SK-N-SH (cell line): ENCODE measurements around the gene SND1. TPM values are rescaled to one million over a fixed set of nuclear protein-coding genes. Genes with fewer than 3 reads are reported as not detected.

Source experiments
- CTCF ChIA-PET: fragments of 300-600, 350-600 bp; formaldehyde crosslinking; extraction: SDS; loops from one replicate; lab custom pipeline; 2021; lab: Yijun Ruan, JAX
- POLR2A ChIA-PET: fragments of 350-600 bp; sonication (Branson Sonifier 250); formaldehyde crosslinking; extraction: SDS; loops from one replicate; lab custom pipeline; 2020; ENCODE audit warnings: antibody characterized with exemption, inconsistent platforms; lab: Yijun Ruan, JAX
- DNase-seq: peaks from one replicate; pipeline ENCODE4 v3.0.0; 2012
- H2AFZ ChIP-seq: fragments of 200-600 bp; sonication (generic); 2 replicates; pipeline ENCODE4 v1.8.1; 2016; ENCODE audit warnings: antibody characterized with exemption, mild to moderate bottlenecking, low read depth
- H3F3A ChIP-seq: fragments of 200-600 bp; sonication (generic); replicated peaks from 2 replicates; pipeline ENCODE3; 2016; ENCODE audit warnings: antibody characterized with exemption, mild to moderate bottlenecking; ENCODE audit not compliant: insufficient read depth
- H3K27ac ChIP-seq, 2 experiments: fragments of 200-500 bp in 1 of 2; fragments of 200-600 bp in 1 of 2; sonication (Bioruptor generic) in 1 of 2; sonication (generic), shearing (Covaris generic) in 1 of 2; 2 replicates each; pipeline versions ENCODE4 v1.5.1 to v1.6.1; 2014 to 2016; ENCODE audit warnings: low read depth in 2 of 2, inconsistent platforms in 1 of 2, low read length in 1 of 2, mild to moderate bottlenecking in 1 of 2, mixed read lengths in 1 of 2
- H3K27me3 ChIP-seq: fragments of 200-600 bp; sonication (generic), shearing (Covaris generic); 2 replicates; pipeline ENCODE4 v1.6.1; 2016; ENCODE audit warnings: mixed run types; ENCODE audit not compliant: insufficient read depth
- H3K36me3 ChIP-seq, 2 experiments: fragments of 200-500 bp in 1 of 2; fragments of 200-600 bp in 1 of 2; sonication (Bioruptor generic) in 1 of 2; sonication (generic) in 1 of 2; replicated peaks in 1 of 2; 2 replicates each; pipeline versions ENCODE3 to v1.5.1; 2014 to 2016; ENCODE audit warnings: low read length in 1 of 2, mild to moderate bottlenecking in 1 of 2; ENCODE audit not compliant: insufficient read depth in 2 of 2, control insufficient read depth in 1 of 2
- H3K4me1 ChIP-seq, 2 experiments: fragments of 200-500 bp in 1 of 2; fragments of 200-600 bp in 1 of 2; sonication (Bioruptor generic) in 1 of 2; sonication (generic), shearing (Covaris generic) in 1 of 2; 2 replicates each; pipeline versions ENCODE4 v1.5.1 to v1.6.1; 2014 to 2016; ENCODE audit warnings: low read depth in 1 of 2, low read length in 1 of 2, mixed run types in 1 of 2; ENCODE audit not compliant: insufficient read depth in 2 of 2, control insufficient read depth in 1 of 2
- H3K4me2 ChIP-seq: fragments of 200-600 bp; sonication (generic), shearing (Covaris generic); 2 replicates; pipeline ENCODE4 v1.6.1; 2017; ENCODE audit warnings: mixed run types
- H3K4me3 ChIP-seq, 2 experiments: fragments of 200-500 bp in 1 of 2; fragments of 200-600 bp in 1 of 2; sonication (Bioruptor generic) in 1 of 2; sonication (generic), shearing (Covaris generic) in 1 of 2; 2 replicates each; pipeline versions ENCODE4 v1.5.1 to v1.8.1; 2014 to 2016; ENCODE audit warnings: low read depth in 2 of 2, inconsistent platforms in 1 of 2, low read length in 1 of 2, mild to moderate bottlenecking in 1 of 2, mixed read lengths in 1 of 2, moderate library complexity in 1 of 2
- H3K79me2 ChIP-seq: fragments of 200-600 bp; sonication (generic); 2 replicates; pipeline ENCODE4 v1.8.1; 2017; ENCODE audit warnings: mild to moderate bottlenecking; ENCODE audit not compliant: insufficient read depth
- H3K9ac ChIP-seq: fragments of 200-600 bp; sonication (generic); 2 replicates; pipeline ENCODE4 v1.6.1; 2017; ENCODE audit warnings: mixed run types
- H3K9me2 ChIP-seq: fragments of 200-600 bp; sonication (generic); 2 replicates; pipeline ENCODE4 v1.6.1; 2017; ENCODE audit warnings: mixed run types
- H3K9me3 ChIP-seq: fragments of 200-600 bp; sonication (generic); 2 replicates; pipeline ENCODE4 v1.6.1; 2017; ENCODE audit warnings: mixed run types, mild to moderate bottlenecking, moderate library complexity
- H4K20me1 ChIP-seq: fragments of 200-600 bp; sonication (generic); 2 replicates; pipeline ENCODE4 v1.6.1; 2017; ENCODE audit warnings: mild to moderate bottlenecking, mixed run types; ENCODE audit not compliant: insufficient read depth
- ELF1 ChIP-seq: IDR thresholded peaks from 2 replicates; pipeline ENCODE4 v1.4.0; 2012
- EZH2phosphoT487 ChIP-seq: fragments of 200-600 bp; sonication (generic); IDR thresholded peaks from 2 replicates; pipeline ENCODE4 v1.6.1; 2017; ENCODE audit warnings: low read depth, mixed run types, mild to moderate bottlenecking, antibody characterized with exemption, moderate library complexity, borderline replicate concordance
- GABPA ChIP-seq: IDR thresholded peaks from 2 replicates; pipeline ENCODE4 v1.4.0; 2012; ENCODE audit warnings: low read depth, mild to moderate bottlenecking
- GATA2 ChIP-seq: sonication (generic); formaldehyde crosslinking; IDR thresholded peaks from 2 replicates; pipeline ENCODE4 v1.5.0; 2020; ENCODE audit warnings: mild to moderate bottlenecking, missing genetic modification reagents
- JUND ChIP-seq: IDR thresholded peaks from 2 replicates; pipeline ENCODE4 v1.4.0; 2012
- MEF2A ChIP-seq: IDR thresholded peaks from 2 replicates; pipeline ENCODE4 v1.4.0; 2012; ENCODE audit warnings: low read depth, borderline replicate concordance
- MXI1 ChIP-seq: IDR thresholded peaks from 2 replicates; pipeline ENCODE4 v1.6.1; 2012; ENCODE audit warnings: mild to moderate bottlenecking, low read depth, low read length, improper control_type of control experiment
- NRF1 ChIP-seq: IDR thresholded peaks from 2 replicates; pipeline ENCODE4 v1.6.1; 2012; ENCODE audit warnings: low read depth, mild to moderate bottlenecking, low read length
- POLR2AphosphoS5 ChIP-seq: IDR thresholded peaks from 2 replicates; pipeline ENCODE4 v1.6.1; 2012; ENCODE audit warnings: low read depth, low read length
- RCOR1 ChIP-seq: fragments of 150-350 bp; IDR thresholded peaks from 2 replicates; pipeline ENCODE4 v1.6.1; 2017; ENCODE audit warnings: antibody characterized with exemption, low read length
- RFX5 ChIP-seq: IDR thresholded peaks from 2 replicates; pipeline ENCODE4 v1.6.1; 2012; ENCODE audit warnings: mild to moderate bottlenecking, improper control_type of control experiment, low read length
- RXRA ChIP-seq: IDR thresholded peaks from 2 replicates; pipeline ENCODE4 v1.4.0; 2012; ENCODE audit warnings: low read depth, mild to moderate bottlenecking, borderline replicate concordance
- SMC3 ChIP-seq: IDR thresholded peaks from 2 replicates; pipeline ENCODE4 v1.6.1; 2012; ENCODE audit warnings: low read depth, low read length, improper control_type of control experiment
- TEAD4 ChIP-seq: IDR thresholded peaks from 2 replicates; pipeline ENCODE4 v1.4.0; 2012; ENCODE audit warnings: mild to moderate bottlenecking, borderline replicate concordance; ENCODE audit not compliant: insufficient read depth
- whole genome bisulfite sequencing: methylation state at CpG from one replicate; pipeline ENCODE4 v1.1.6; 2017; ENCODE audit warnings: low lambda C conversion rate; 5-methylcytosine and 5-hydroxymethylcytosine counted together
- polyA plus RNA-seq, 3 experiments: library from polyadenylated mRNA; depleted of rRNA; stranded (reverse); fragments of >200 nt; gene quantifications; 2 replicates each; pipeline ENCODE4 v1.2.3, GENCODE V29; 2012
- TF ChIP-seq, protein P1 (sequence below): fragments of 150-350 bp; IDR thresholded peaks from 2 replicates; pipeline ENCODE4 v1.6.1; 2017; ENCODE audit warnings: antibody characterized with exemption, low read length, low read depth, borderline replicate concordance
- TF ChIP-seq, protein P2 (sequence below): IDR thresholded peaks from 2 replicates; pipeline ENCODE4 v1.4.0; 2012; ENCODE audit warnings: low read depth, borderline replicate concordance
- TF ChIP-seq, protein P3 (sequence below): fragments of 150-350 bp; IDR thresholded peaks from 2 replicates; pipeline ENCODE4 v1.6.1; 2016; ENCODE audit warnings: mild to moderate bottlenecking, low read depth, low read length
- TF ChIP-seq, protein P4 (sequence below): IDR thresholded peaks from 2 replicates; pipeline ENCODE4 v1.4.0; 2012; ENCODE audit warnings: low read depth
- TF ChIP-seq, protein P5 (sequence below): IDR thresholded peaks from 2 replicates; pipeline ENCODE4; 2012

SND1 gene
- polyA plus RNA-seq, 1 of the 3 experiments (the other 2 are of a cell fraction) = 165 TPM

DNA sequence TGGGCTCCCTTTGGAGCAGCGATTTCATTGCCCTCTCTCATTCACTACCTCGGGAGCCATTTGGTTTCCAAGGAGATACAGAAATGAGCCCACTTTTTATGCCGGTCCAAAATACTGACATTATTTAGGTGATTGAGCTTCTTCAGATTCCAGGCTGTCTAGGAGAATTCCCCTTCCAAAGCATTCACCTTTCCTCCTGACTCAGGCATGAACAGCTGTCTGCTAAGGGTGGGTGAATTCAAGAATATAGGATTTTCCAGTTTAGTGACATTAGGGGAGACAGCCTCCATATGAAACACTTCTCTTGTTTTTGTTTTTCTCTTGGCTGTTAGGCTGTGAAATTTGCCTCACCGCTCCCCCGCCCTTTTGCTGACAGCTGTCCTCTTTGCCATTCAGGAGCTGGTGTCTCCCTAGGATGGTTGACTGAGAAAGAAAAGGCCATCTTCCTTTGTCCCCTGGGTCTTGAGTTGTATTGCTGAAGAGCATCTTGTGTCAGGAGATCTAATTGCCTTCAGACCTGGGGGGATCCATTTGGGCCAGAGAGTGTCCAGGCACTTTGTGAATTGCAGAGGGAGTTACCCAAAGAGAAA lies 322.5 kb downstream of the SND1 start:
- Histone ChIP-seq H3K79me2 (no peaks in the 10 kb centered on the region; the same call in 1 of the 2 replicates), H3K9me2 (no peaks in the 10 kb centered on the region), H3K4me2 (no peak overlapping the region), H3K27me3 (no peaks in the 10 kb centered on the region), H4K20me1 (no peaks in the 10 kb centered on the region; the same call in 1 of the 2 replicates), H2AFZ (no peak overlapping the region), H3K27ac (no peak overlapping the region), H3F3A (peaks cover 6% of the 10 kb centered on the region), H3K9ac (no peak overlapping the region), H3K36me3 (peaks cover 13 to 29% of the 10 kb centered on the region in 2 experiments), H3K4me1 (peaks cover 0 to 7% of the 10 kb centered on the region in 2 experiments; a peak in 1 of 4 replicates), H3K9me3 (no peaks in the 10 kb centered on the region), H3K4me3 (no peak overlapping the region)
- CTCF ChIA-PET = interaction anchor here (0.9 to 1.3 kb wide), 5 partner anchors 9 to 266 kb away, joined by 3 to 6 read pairs (median 3); no protein-coding TSS in a partner anchor
- TF ChIP-seq, protein P1, sequence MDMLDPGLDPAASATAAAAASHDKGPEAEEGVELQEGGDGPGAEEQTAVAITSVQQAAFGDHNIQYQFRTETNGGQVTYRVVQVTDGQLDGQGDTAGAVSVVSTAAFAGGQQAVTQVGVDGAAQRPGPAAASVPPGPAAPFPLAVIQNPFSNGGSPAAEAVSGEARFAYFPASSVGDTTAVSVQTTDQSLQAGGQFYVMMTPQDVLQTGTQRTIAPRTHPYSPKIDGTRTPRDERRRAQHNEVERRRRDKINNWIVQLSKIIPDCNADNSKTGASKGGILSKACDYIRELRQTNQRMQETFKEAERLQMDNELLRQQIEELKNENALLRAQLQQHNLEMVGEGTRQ = no peak
- TF ChIP-seq RCOR1 (no peak), MXI1 (no peak), GATA2 (CRISPR knock-in tag) (no peak), EZH2phosphoT487 (no peak), SMC3 (no peak), MEF2A (no peak), NRF1 (no peak), RFX5 (no peak), GABPA (no peak), RXRA (no peak), POLR2AphosphoS5 (no peak), ELF1 (no peak), TEAD4 (no peak), JUND (no peak)
- TF ChIP-seq, protein P2, sequence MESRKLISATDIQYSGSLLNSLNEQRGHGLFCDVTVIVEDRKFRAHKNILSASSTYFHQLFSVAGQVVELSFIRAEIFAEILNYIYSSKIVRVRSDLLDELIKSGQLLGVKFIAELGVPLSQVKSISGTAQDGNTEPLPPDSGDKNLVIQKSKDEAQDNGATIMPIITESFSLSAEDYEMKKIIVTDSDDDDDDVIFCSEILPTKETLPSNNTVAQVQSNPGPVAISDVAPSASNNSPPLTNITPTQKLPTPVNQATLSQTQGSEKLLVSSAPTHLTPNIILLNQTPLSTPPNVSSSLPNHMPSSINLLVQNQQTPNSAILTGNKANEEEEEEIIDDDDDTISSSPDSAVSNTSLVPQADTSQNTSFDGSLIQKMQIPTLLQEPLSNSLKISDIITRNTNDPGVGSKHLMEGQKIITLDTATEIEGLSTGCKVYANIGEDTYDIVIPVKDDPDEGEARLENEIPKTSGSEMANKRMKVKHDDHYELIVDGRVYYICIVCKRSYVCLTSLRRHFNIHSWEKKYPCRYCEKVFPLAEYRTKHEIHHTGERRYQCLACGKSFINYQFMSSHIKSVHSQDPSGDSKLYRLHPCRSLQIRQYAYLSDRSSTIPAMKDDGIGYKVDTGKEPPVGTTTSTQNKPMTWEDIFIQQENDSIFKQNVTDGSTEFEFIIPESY = no peak
- TF ChIP-seq, protein P3, sequence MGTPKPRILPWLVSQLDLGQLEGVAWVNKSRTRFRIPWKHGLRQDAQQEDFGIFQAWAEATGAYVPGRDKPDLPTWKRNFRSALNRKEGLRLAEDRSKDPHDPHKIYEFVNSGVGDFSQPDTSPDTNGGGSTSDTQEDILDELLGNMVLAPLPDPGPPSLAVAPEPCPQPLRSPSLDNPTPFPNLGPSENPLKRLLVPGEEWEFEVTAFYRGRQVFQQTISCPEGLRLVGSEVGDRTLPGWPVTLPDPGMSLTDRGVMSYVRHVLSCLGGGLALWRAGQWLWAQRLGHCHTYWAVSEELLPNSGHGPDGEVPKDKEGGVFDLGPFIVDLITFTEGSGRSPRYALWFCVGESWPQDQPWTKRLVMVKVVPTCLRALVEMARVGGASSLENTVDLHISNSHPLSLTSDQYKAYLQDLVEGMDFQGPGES = no peak
- TF ChIP-seq, protein P4, sequence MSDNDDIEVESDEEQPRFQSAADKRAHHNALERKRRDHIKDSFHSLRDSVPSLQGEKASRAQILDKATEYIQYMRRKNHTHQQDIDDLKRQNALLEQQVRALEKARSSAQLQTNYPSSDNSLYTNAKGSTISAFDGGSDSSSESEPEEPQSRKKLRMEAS = no peak
- TF ChIP-seq, protein P5, sequence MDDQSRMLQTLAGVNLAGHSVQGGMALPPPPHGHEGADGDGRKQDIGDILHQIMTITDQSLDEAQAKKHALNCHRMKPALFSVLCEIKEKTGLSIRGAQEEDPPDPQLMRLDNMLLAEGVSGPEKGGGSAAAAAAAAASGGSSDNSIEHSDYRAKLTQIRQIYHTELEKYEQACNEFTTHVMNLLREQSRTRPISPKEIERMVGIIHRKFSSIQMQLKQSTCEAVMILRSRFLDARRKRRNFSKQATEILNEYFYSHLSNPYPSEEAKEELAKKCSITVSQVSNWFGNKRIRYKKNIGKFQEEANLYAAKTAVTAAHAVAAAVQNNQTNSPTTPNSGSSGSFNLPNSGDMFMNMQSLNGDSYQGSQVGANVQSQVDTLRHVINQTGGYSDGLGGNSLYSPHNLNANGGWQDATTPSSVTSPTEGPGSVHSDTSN = no peak
- POLR2A ChIA-PET = interaction anchor here (1.1 kb wide), 1 partner anchor 122 kb away, joined by 4 read pairs; no protein-coding TSS in a partner anchor
- no peak for DNase-seq
- 97% methylated on average over 5 of the region's 5 CpGs for WGBS
